Heart left ventricle (tissue), 13 donors: Measurements from ENCODE around the gene ZIC2.

Source experiments
- POLR2A ChIP-seq, 2 donors: fragments of 450-650 bp; IDR thresholded peaks; one replicate each; pipeline ENCODE4 v1.6.1; 2017; ENCODE audit warnings: antibody characterized with exemption in 2 of 2, mild to moderate bottlenecking in 2 of 2, moderate library complexity in 2 of 2
- TF ChIP-seq, protein P1 (sequence below), 12 donors: fragments of 200-600 bp; sonication (generic) in 4 of 12; IDR thresholded peaks; one replicate each; pipeline versions ENCODE4 v1.5.0 to v1.8.0; 2018 to 2022; ENCODE audit warnings: antibody characterized with exemption in 12 of 12, mild to moderate bottlenecking in 5 of 12
- donor health status: ischemic (EF 13 %, LVEDD 7.1; RV severe dilation, severe dysfunction).
- donor health status: DM: no; HTN: yes; CAD: no.
- donor health status: DM: no; HTN: no; CAD: no.
- donor health status: ischemic (EF 25% LVEDD 6.9; RV normal size, moderate dysfunction).
- donor health status: ischemic (EF 25% LVEDD 5.7; RV mildly dilated, moderate dysfunction).
- donor health status: ischemic (EF 35%, LVEDD 5.7; RV mildly dilated, moderate dysfunction).
- donor health status: nonischemic (EF 11% LVEDD 7.7; RV severe dilation, severe dysfunction).
- donor health status: DM: yes; HTN: yes; CAD: no.
- donor health status: PGD.
- donor health status: ischemic (EF 29% LVEDD 5.4; RV normal size, mild dysfunction).
- donor health status: nonischemic (EF 23%, LVEDD 6.1; RV moderate dilation, normal function).

- TF ChIP-seq, protein P1, sequence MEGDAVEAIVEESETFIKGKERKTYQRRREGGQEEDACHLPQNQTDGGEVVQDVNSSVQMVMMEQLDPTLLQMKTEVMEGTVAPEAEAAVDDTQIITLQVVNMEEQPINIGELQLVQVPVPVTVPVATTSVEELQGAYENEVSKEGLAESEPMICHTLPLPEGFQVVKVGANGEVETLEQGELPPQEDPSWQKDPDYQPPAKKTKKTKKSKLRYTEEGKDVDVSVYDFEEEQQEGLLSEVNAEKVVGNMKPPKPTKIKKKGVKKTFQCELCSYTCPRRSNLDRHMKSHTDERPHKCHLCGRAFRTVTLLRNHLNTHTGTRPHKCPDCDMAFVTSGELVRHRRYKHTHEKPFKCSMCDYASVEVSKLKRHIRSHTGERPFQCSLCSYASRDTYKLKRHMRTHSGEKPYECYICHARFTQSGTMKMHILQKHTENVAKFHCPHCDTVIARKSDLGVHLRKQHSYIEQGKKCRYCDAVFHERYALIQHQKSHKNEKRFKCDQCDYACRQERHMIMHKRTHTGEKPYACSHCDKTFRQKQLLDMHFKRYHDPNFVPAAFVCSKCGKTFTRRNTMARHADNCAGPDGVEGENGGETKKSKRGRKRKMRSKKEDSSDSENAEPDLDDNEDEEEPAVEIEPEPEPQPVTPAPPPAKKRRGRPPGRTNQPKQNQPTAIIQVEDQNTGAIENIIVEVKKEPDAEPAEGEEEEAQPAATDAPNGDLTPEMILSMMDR (IDR thresholded peaks at IDR 0.05), result no peak
- TF ChIP-seq POLR2A (IDR thresholded peaks at IDR 0.05), result no peak
These were observed 5.0 kb upstream of the ZIC2 start for GRCh38 chr13:99976575-99976974.
